Endothelial cell of umbilical vein (primary cell): ENCODE measurements around the gene ARID1B. TPM values are rescaled to one million over a fixed set of nuclear protein-coding genes. Genes with fewer than 3 reads are reported as not detected.
A peak's percentile ranks its signal among the peaks of the same experiment; 100 is the strongest.

Source experiments
- BruUV-seq: library from RNA; stranded (reverse); fragments of 400-500 nt; replicated peaks from 2 replicates; lab custom pipeline; 2021; lab: Mats Ljungman, UMichigan
- CTCF ChIA-PET: fragments of 300-600, 350-600 bp; sonication (Branson Sonifier 250); formaldehyde crosslinking; loops from one replicate; lab custom pipeline; 2021; ENCODE audit warnings: antibody characterized with exemption, inconsistent platforms; lab: Charles Lee
- POLR2A ChIA-PET: fragments of 300-600, 350-600 bp; sonication (Branson Sonifier 250); formaldehyde crosslinking; loops from one replicate; lab custom pipeline; 2021; ENCODE audit warnings: antibody characterized with exemption, inconsistent platforms; lab: Charles Lee
- DNase-seq: peaks from one replicate; pipeline ENCODE4 v3.0.0-alpha.2; 2011; ENCODE audit warnings: low read depth, low spot score
- FAIRE-seq: peaks from 2 replicates; lab custom pipeline; 2011; peaks lifted over from hg19 to GRCh38; lab: Jason Lieb, UNC
- H2AFZ ChIP-seq: 2 replicates; pipeline ENCODE4 v1.6.0; 2012; ENCODE audit warnings: low read depth, low read length, control low read depth, inconsistent platforms
- H3K27ac ChIP-seq: 2 replicates; pipeline ENCODE4 v1.5.1; 2011; ENCODE audit warnings: low read depth, mild to moderate bottlenecking, control low read depth, low read length, moderate library complexity; ENCODE audit not compliant: insufficient read depth
- H3K27me3 ChIP-seq, 2 experiments: 2 replicates each; pipeline versions ENCODE4 v1.6.0 to v1.6.1; 2011; ENCODE audit warnings: low read length in 2 of 2, mixed read lengths in 1 of 2; ENCODE audit not compliant: control insufficient read depth in 2 of 2, insufficient read depth in 2 of 2
- H3K36me3 ChIP-seq, 2 experiments: 2 replicates in 1 of 2; 3 replicates in 1 of 2; pipeline ENCODE4 v1.5.1; 2011; ENCODE audit warnings: low read length in 2 of 2, mild to moderate bottlenecking in 1 of 2, moderate library complexity in 1 of 2; ENCODE audit not compliant: control insufficient read depth in 2 of 2, insufficient read depth in 2 of 2; ENCODE audit errors: extremely low read depth in 1 of 2
- H3K4me1 ChIP-seq: 3 replicates; pipeline ENCODE4 v1.5.1; 2011; ENCODE audit warnings: mild to moderate bottlenecking, low read length; ENCODE audit not compliant: control insufficient read depth, insufficient read depth; ENCODE audit errors: extremely low read depth
- H3K4me2 ChIP-seq: 2 replicates; pipeline ENCODE4 v1.6.1; 2011; ENCODE audit warnings: low read length, control low read depth, mixed read lengths; ENCODE audit not compliant: insufficient read depth
- H3K4me3 ChIP-seq, 3 experiments: fragments of 200-600 bp in 1 of 3; sonication (generic), shearing (Covaris generic) in 1 of 3; replicated peaks in 1 of 3; 2 replicates each; pipeline ENCODE4 v1.5.1; 2011 to 2016; ENCODE audit warnings: control low read depth in 3 of 3, low read length in 3 of 3, mild to moderate bottlenecking in 2 of 3, inconsistent platforms in 1 of 3, low read depth in 1 of 3, moderate library complexity in 1 of 3; ENCODE audit not compliant: insufficient read depth in 1 of 3
- H3K79me2 ChIP-seq: 2 replicates; pipeline ENCODE4 v1.6.0; 2012; ENCODE audit warnings: low read length, inconsistent platforms; ENCODE audit not compliant: control insufficient read depth, insufficient read depth
- H3K9ac ChIP-seq: replicated peaks from 2 replicates; pipeline ENCODE3; 2011; ENCODE audit warnings: low read length, control low read depth; ENCODE audit not compliant: insufficient read depth; ENCODE audit errors: extremely low read depth
- H3K9me1 ChIP-seq: replicated peaks from 3 replicates; pipeline ENCODE4 v1.6.0; 2011; ENCODE audit warnings: mild to moderate bottlenecking, low read length; ENCODE audit not compliant: control insufficient read depth, insufficient read depth; ENCODE audit errors: extremely low read depth
- H3K9me3 ChIP-seq: replicated peaks from 2 replicates; pipeline ENCODE4 v1.5.1; 2012; ENCODE audit warnings: low read length, inconsistent platforms; ENCODE audit not compliant: control insufficient read depth, insufficient read depth
- H4K20me1 ChIP-seq: replicated peaks from 2 replicates; pipeline ENCODE3; 2011; ENCODE audit warnings: mild to moderate bottlenecking, low read length; ENCODE audit not compliant: control insufficient read depth, insufficient read depth; ENCODE audit errors: extremely low read depth
- EZH2 ChIP-seq: IDR thresholded peaks from 2 replicates; pipeline ENCODE4 v1.6.1; 2012; ENCODE audit warnings: borderline replicate concordance, low read depth, mild to moderate bottlenecking, moderate library complexity, low read length, inconsistent platforms; ENCODE audit not compliant: severe bottlenecking
- FOS ChIP-seq: IDR thresholded peaks from 2 replicates; pipeline ENCODE4 v1.6.1; 2011; ENCODE audit warnings: mild to moderate bottlenecking, low read length, moderate library complexity, borderline replicate concordance; ENCODE audit not compliant: insufficient read depth
- GATA2 ChIP-seq: IDR thresholded peaks from 2 replicates; pipeline ENCODE4 v1.7.0; 2011; ENCODE audit warnings: low read depth, mild to moderate bottlenecking, moderate library complexity, mixed read lengths, low read length; ENCODE audit not compliant: insufficient read length, insufficient read depth
- JUN ChIP-seq: IDR thresholded peaks from 2 replicates; pipeline ENCODE4 v1.6.1; 2011; ENCODE audit warnings: borderline replicate concordance, low read depth; ENCODE audit not compliant: insufficient read length, insufficient read depth
- MYC ChIP-seq: IDR thresholded peaks from one replicate; pipeline ENCODE4 v1.6.1; 2011; ENCODE audit warnings: mild to moderate bottlenecking, low read depth, low read length
- POLR2A ChIP-seq: IDR thresholded peaks from 2 replicates; pipeline ENCODE4 v1.6.1; 2012; ENCODE audit warnings: low read depth, mild to moderate bottlenecking, control low read depth, low read length
- POLR2AphosphoS5 ChIP-seq: IDR thresholded peaks from 2 replicates; pipeline ENCODE4 v1.6.1; 2012; ENCODE audit warnings: low read depth, mild to moderate bottlenecking, control low read depth, low read length, moderate library complexity; ENCODE audit not compliant: insufficient read depth
- dilution Hi-C: fragments of 300-500 bp; cut with MboI; formaldehyde crosslinking; loops from one replicate; pipeline ENCODE4 v1.15.0; 2019; ENCODE audit warnings: low sequenced_read_pairs; ENCODE audit not compliant: extremely low pct_ligation_motif_present
- intact Hi-C: fragments of 100-400 bp; cut with micrococcal nuclease; formaldehyde crosslinking; loops from one replicate; pipeline ENCODE4 v1.10.0; 2022
- polyA plus RNA-seq, 4 experiments: library from polyadenylated mRNA; depleted of rRNA in 3 of 4; stranded (reverse) in 3 of 4; unstranded in 1 of 4; fragments of >200 nt; gene quantifications; 2 replicates each; pipeline versions ENCODE4 v1.2.1 to v1.2.3, GENCODE V29; 2011 to 2012; ENCODE audit warnings: missing spikeins in 1 of 4
- total RNA-seq: library from RNA; stranded (reverse); gene quantifications from 2 replicates; pipeline ENCODE4 v1.2.3, GENCODE V29; 2021
- TF ChIP-seq, protein P1 (sequence below), 2 donors: IDR thresholded peaks; 1 replicate in 1 of 2; 2 replicates in 1 of 2; pipeline ENCODE4 v1.5.1; 2011; ENCODE audit warnings: low read length in 2 of 2, mild to moderate bottlenecking in 2 of 2, moderate library complexity in 2 of 2, control low read depth in 1 of 2, inconsistent platforms in 1 of 2, low read depth in 1 of 2; ENCODE audit not compliant: insufficient read depth in 1 of 2; ENCODE audit errors: extremely low read depth in 1 of 2
- TF ChIP-seq, protein P2 (sequence below): IDR thresholded peaks from 2 replicates; pipeline ENCODE4 v1.6.1; 2011; ENCODE audit not compliant: insufficient read depth, insufficient read length

Gene ARID1B
- total and polyA plus RNA-seq, 2 donors (not counting 3 experiments of a cell fraction or from before 2014, with no cell fraction given): 21.8 to 89.5 TPM

DNA sequence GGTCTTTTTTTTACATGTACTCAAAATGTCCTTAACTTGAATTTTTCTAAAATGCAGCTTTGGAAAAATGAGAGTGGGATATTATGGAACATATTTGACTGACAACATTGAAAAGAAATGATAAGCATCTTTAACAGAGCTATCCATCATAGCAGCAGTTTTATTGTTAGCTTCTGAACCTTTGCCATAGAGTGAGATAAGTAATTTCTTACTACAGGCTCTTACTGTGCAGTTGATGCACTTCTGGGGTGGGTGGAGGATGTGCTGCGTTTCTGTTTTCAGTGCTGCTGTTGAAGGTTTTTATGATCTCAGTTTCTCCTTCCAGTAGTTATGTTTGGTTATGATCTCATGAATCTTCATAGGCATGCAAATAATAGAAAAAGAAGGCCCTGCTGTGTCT, 279.1 kb downstream of the ARID1B start:
- BruUV-seq: no TSS peak

More for the DNA sequence above, 279.1 kb downstream of the ARID1B start:
- FAIRE-seq: peak; percentile 72
- intact Hi-C loops: no loop called here
- no peaks in the 10 kb centered on the region for H3K9me3 ChIP-seq
- H3K4me3 ChIP-seq: no peak overlapping the region
- H3K4me2 ChIP-seq: no peak overlapping the region
- H3K4me1 ChIP-seq: peaks cover 10% of the 10 kb centered on the region
- H3K9me1 ChIP-seq: no peaks in the 10 kb centered on the region
- DNase-seq: no peak
- no peak overlapping the region for H3K27ac ChIP-seq
- CTCF ChIA-PET: interaction anchor here (0.8 to 2.9 kb wide), 4 partner anchors 10 to 128 kb away, joined by 3 to 19 read pairs (median 4); no protein-coding TSS in a partner anchor
- POLR2A ChIA-PET: no interaction called here
- no peaks in the 10 kb centered on the region for H3K36me3 ChIP-seq
- no peaks in the 10 kb centered on the region for H3K79me2 ChIP-seq
- H3K9ac ChIP-seq: no peak overlapping the region
- dilution Hi-C loops: no loop called here
- TF ChIP-seq GATA2 (no peak), EZH2 (no peak), POLR2AphosphoS5 (no peak), POLR2A (no peak), FOS (no peak), MYC (no peak), JUN (no peak)
- TF ChIP-seq, protein P1, sequence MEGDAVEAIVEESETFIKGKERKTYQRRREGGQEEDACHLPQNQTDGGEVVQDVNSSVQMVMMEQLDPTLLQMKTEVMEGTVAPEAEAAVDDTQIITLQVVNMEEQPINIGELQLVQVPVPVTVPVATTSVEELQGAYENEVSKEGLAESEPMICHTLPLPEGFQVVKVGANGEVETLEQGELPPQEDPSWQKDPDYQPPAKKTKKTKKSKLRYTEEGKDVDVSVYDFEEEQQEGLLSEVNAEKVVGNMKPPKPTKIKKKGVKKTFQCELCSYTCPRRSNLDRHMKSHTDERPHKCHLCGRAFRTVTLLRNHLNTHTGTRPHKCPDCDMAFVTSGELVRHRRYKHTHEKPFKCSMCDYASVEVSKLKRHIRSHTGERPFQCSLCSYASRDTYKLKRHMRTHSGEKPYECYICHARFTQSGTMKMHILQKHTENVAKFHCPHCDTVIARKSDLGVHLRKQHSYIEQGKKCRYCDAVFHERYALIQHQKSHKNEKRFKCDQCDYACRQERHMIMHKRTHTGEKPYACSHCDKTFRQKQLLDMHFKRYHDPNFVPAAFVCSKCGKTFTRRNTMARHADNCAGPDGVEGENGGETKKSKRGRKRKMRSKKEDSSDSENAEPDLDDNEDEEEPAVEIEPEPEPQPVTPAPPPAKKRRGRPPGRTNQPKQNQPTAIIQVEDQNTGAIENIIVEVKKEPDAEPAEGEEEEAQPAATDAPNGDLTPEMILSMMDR (IDR thresholded peaks at IDR 0.05; ENCODE audit: extremely low read depth in 1 of 2, insufficient read depth in 1 of 2, low read depth in 1 of 2, low read length in 2 of 2): no peak
- TF ChIP-seq, protein P2, sequence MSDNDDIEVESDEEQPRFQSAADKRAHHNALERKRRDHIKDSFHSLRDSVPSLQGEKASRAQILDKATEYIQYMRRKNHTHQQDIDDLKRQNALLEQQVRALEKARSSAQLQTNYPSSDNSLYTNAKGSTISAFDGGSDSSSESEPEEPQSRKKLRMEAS: no peak
- H2AFZ ChIP-seq: no peak overlapping the region
- no peaks in the 10 kb centered on the region for H3K27me3 ChIP-seq
- H4K20me1 ChIP-seq: no peaks in the 10 kb centered on the region
